Measurements from ENCODE around the gene LRRC8E.

The LRRC8E gene

DNA sequence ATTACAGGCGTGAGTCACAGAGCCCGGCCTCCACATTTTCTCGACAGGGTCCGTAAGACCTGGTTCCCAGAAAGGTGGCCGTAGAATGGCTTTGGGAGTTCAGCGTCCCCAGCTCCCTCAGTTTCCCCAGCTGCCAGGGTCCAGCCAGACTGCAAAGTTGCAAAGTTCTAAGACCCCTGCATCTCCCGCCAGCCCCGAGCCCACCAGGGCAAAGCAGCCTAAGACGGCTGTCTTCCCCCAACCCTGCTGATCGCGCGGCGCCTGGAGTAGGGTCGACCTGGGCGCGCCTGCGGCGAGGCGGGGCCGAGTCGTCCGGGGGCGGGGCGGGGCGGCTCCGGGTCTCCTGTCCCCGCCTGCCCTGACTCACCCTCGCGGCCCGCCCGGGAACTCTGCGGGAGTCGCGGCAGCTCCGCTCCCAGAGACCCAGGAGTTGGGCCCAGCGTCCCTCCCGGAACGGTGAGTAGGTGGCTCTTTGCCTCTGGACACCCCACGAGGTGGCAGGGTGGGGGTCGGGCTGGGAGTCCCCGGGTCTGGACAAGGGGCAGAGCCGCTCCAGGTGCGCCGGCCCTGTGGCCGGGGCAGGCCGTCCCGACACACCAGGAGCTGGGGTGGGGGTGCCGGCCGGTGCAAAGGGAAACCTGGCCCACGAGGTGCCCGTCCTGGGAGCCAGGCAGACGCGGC lies at the start of gene LRRC8E:
Gene LRRC8E (plus strand): TSS at position 366 of the 681 bp plus-strand sequence. CDS start 7,094 bp downstream, outside the sequence.
- in situ Hi-C loops (cut with MboI; ENCODE audit: low sequenced_read_pairs): no loop called here

DNA sequence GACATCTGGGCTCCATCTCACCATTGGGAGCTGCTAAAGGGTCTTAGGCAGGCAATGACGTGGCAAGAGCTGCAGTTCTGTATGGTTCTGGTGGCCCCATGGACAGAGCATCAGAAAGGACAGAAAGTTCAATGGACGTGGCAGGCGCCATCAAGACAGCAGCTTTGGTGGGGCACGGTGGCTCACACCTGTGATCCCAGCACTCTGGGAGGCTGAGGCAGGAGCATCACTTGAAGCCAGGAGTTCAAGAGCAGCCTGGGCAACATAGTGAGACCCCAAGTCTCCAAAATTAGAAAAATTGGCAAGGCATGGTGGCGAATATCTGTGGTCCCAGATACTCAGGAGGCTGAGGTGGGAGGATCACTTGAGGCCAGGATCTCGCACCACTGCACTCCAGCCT lies 48.8 kb upstream of the LRRC8E start:
- in situ Hi-C loops (cut with MboI; ENCODE audit: low sequenced_read_pairs): no loop called here

DNA sequence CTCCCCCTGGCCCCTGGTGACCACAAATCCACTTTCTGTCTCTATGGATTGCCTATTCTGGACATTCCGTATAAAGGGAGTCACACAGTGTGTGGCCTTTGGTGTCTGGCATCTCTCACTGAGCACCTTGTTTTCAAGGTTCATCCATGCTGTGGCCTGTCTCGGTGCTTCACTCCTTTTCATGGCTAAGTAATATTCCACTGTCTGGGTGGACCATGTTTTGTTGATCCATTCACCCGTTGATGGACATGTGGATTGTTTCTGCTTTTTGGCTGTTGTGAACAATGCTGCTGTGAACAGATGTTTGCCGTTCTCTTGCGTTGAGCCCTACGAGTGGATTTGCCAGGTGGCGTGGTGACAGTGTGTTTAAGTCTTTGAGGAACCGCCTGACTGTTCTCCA lies 47.7 kb upstream of the LRRC8E start:
- in situ Hi-C loops (cut with MboI; ENCODE audit: low sequenced_read_pairs): no loop called here

DNA sequence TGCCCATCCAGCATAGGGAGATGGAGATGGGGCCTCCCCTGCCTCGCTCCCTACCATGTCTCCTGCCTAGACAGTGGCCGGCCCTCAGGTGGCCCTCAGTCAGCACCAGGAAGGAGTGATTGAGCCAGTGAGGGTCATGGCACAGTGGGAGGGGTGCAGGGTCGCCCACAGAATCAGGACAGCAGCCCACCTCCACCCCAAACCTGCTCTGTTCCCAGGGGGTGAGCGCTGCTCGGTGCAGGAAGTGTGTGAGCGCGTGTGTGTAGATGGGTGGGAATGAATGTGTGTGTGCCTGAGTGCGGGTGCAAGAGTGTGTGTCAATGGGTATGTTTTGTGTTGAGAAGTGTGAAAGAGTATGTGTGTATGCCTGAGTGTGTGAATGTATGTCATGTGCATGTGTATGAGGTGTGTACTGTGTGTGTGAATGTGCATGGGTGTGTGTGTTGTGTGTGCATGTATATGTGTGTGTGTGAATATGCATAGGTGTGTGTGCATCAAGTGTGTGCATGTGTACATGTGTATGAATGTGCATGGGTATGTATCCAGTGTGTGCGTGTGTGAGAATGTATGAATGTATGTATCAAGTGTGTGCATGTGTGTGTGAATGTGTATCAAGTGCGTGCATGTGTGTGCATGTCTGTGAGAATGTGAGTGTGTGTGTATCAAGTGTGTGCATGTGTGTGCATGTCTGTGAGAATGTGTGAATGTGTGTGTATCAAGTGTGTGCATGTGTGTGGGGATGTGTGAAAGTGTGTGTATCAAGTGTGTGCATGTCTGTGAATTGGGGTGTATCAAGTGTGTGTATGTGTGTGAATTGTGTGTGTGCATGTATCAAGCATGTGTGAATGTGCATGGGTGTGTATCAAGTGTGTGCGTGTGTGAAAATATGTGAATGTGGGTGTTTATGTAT lies 46.3 kb upstream of the LRRC8E start:
- in situ Hi-C loops (cut with MboI; ENCODE audit: low sequenced_read_pairs): no loop called here

DNA sequence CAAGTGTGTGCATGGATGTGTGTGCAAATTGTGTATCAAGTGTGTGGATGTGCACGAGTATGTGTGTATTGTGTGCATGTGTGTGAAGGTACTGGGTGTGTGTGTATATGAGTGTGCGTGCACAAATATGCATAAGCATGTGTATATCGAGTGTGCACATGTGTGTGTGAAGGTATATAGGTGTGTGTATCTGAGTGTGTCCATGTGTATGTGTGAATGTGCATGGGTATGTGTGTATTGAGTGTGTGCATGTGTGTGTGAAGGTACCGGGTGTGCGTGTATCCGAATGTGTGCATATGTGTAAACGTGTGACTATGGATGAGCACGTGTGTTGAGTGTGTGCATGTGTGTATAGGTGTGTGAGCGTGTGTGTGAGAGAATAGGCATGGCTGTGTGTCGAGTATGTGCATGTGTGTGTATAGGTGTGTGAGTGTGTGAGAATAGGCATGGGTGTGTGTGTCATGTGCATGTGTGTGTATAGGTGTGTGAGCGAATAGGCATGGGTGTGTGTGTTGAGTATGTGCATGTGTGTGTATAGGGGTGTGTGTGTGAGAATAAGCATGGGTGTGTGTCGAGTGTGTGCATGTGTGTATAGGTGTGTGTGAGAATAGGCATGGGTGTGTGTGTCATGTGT lies 45.5 kb upstream of the LRRC8E start:
- in situ Hi-C loops (cut with MboI; ENCODE audit: low sequenced_read_pairs): no loop called here

DNA sequence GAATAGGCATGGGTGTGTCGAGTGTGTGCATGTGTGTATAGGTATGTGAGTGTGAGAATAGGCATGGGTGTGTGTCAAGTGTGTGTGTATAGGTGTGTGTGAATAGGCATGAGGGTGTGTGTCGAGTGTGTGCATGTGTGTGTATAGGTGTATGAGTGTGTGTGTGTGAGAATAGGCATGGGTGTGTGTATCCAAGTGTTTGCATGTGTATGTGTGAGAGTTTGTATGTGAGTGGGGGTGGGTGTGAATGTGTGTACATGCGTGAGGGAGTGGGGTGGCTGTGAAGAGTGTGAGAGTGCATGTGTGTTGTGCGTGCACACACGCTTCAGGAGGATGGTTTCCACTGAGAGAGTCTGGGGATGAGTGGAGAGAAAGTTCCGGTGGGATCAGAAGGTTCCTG lies 44.8 kb upstream of the LRRC8E start:
- in situ Hi-C loops (cut with MboI; ENCODE audit: low sequenced_read_pairs): no loop called here

DNA sequence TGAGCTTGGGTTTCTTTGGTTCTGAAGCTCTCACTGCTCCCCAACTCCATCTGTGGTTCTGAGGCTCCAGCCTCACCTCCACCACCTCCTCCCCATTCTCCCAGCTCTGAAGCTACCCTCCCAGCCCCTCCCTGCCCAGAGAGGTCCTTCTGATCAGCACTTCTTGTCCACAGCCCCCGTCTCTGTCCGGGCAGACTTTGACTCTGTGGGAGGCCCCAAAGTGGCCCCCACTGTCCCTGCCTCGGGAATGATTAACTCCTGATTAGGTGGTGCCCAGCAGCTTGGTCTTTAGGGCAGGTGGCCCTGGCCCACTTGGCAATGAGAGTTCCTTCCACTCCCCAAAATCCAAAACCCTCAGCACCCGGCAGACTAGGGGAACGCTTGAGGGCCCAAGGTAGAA lies 43.9 kb upstream of the LRRC8E start:
- in situ Hi-C loops (cut with MboI; ENCODE audit: low sequenced_read_pairs): no loop called here

DNA sequence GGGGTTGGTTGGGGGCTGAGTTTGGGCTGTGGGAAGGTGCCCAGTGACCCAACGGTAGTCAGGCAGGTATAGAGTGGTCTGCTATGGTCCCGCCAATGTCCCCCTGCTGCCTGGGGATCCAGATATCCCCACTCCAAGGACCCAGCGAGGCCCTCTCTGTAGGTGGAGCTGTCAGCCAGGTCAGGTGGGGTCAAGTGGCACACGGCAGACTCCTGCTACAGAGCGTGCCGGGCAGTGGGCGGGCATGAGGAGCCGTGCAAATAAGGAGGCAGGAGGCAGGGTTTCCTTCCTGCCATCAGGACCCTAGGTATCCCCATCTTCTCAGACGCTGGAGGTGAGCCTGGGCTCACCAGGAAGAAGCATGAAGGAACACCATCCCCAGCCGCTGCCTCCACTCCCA lies 43.4 kb upstream of the LRRC8E start:
- in situ Hi-C loops (cut with MboI; ENCODE audit: low sequenced_read_pairs): no loop called here

DNA sequence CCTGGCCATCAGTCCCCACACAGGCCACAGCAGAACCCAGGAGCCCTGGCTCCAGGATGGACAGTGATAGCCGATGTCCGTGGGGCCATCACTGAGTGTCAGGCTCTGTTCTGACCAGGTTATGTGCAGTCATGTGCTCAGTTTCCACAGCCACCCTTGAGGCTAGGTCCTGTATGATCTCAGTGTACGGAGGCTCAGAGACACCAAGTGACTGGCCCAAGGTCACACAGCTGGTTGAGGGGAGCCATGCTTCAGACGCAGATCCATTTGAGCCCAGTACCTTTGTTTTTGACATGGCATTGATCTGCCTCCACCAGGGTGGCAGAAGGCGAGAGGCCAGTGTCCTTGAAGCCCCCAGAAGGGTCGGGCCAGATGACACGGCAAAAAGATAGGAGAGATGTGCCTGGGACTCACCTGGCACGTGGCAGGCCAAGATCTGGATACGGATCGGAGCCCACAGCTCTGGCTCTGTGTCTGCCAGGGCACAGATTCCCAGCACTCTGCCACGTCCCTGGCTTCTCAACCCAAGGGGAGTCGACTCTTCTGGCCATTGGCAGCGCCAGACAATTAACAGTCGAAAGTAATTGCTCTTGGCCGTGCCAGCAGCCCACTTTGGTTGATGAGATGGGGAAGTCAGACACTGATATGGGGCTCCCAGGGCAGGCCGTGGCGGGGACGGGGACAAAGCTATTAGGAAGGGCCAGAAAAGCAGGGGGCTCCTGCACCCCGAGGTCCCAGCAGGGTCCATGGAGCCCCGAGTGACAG lies 42.7 kb upstream of the LRRC8E start:
- in situ Hi-C loops (cut with MboI; ENCODE audit: low sequenced_read_pairs): no loop called here

DNA sequence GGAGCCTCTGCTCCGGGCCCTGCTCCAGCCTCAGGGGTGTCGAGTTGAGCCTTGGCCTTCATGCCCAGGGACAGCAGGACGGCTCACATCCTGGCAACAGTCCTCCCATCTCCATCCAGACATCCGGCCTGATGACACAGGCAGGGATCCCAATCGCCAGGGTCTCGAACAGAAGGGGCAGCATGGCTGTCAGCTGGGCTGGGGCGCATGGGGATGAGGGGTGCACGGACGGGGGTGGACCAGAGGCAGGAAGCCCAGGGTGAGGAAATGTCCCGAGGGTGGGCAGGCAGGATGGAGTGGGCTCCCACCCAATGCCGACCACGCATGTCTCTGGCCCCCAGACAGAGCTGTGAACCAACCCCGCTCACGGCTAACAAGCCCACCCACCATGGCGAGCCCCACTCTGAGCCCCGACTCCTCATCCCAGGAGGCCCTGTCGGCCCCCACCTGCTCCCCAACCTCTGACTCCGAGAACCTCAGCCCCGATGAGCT lies 42.1 kb upstream of the LRRC8E start:
- in situ Hi-C loops (cut with MboI; ENCODE audit: low sequenced_read_pairs): no loop called here

DNA sequence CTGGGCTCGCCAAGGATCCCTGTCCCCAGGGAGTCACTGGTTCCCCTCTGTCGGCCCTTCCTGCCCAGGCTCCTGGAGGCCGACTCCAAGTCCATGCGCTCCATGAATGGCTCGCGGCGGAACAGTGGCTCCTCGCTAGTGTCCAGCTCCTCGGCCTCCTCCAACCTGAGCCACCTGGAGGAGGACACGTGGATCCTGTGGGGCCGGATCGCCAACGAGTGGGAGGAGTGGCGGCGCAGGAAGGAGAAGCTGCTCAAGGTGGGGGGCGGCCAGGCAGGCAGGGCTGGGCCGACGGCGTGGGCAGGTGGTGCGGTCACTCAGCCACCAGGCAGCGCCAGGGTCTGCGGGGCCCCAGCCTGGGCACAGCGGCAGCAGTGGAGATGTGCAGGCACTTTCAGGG lies 40.6 kb upstream of the LRRC8E start:
- in situ Hi-C loops (cut with MboI; ENCODE audit: low sequenced_read_pairs): no loop called here

DNA sequence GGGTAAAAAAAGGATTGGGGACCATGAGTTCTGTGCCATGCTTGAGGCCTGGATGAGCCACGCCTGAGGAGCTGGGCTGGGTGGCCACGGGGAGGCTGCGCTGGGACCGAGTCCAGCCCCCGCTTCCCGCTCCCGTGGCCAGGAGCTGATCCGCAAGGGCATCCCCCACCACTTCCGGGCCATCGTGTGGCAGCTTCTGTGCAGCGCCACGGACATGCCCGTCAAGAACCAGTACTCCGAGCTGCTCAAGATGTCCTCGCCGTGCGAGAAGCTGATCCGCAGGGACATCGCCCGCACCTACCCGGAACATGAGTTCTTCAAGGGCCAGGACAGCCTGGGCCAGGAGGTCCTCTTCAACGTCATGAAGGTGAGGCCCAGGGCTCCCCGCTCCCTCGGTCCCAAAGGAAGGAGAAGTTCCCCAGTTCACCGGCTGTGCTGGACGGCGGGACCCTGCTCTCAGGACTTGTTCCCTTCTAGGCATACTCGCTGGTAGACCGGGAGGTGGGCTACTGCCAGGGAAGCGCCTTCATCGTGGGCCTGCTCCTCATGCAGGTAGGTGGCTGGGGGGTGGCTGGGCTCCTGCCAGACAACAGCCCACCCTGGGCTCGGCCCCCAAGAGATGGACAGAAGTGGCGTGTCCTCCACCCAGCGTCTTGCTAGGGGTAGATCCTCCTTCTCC lies 39.4 kb upstream of the LRRC8E start:
- in situ Hi-C loops (cut with MboI; ENCODE audit: low sequenced_read_pairs): no loop called here

DNA sequence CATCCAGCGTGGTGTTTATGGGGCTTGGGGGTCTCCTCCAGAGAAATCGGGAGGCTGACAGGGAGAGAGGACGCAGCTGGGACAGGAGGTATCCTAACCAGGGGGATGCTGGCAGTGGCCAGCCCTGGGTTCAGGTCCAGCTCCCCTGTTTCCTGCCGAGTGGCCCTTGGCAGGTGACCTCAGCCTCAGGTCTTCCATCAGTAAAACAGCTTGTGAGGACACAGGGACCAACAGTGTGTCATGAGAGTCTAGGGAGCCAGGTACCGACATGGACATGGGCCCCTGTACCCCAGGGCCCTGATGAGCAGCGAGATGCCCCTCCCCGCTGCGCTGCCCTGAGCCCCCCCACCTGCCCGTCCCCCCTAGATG lies 38.7 kb upstream of the LRRC8E start:
- in situ Hi-C loops (cut with MboI; ENCODE audit: low sequenced_read_pairs): no loop called here

DNA sequence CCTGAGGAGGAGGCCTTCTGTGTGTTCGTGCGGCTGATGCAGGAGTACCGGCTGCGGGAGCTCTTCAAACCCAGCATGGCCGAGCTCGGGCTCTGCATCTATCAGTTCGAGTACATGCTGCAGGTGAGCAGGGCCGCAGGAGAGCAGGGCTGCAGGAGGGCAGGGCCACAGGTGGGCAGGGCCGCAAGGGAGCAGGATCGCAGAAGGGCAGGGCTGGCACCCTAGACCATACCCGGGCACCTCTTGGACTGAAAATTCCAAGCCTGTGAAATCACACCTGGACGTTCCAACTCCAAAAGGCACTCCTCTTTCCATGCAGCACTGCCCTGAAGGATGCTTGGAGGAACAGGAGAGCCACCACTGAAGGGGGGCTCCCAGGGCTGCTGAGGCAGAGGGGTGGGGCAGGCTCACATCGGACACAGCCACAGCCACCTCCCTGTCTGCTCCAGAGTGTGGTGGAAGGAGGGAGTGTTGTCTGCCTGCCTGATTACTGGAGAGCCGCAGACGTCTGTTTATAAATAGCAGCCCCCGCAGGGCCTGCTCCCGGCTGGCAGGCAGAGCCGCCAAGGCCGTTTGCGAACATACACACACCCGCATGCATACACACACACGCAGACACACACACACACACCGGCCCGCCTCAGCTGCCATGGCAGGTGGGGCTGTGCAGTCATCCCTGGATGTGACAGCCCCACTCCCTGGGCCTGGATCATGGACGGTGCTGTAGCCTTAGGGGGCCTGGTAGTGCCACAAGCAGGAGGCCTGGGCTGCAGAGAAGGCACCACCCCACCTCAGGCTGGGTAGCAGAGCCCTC lies 38.1 kb upstream of the LRRC8E start:
- in situ Hi-C loops (cut with MboI; ENCODE audit: low sequenced_read_pairs): no loop called here

DNA sequence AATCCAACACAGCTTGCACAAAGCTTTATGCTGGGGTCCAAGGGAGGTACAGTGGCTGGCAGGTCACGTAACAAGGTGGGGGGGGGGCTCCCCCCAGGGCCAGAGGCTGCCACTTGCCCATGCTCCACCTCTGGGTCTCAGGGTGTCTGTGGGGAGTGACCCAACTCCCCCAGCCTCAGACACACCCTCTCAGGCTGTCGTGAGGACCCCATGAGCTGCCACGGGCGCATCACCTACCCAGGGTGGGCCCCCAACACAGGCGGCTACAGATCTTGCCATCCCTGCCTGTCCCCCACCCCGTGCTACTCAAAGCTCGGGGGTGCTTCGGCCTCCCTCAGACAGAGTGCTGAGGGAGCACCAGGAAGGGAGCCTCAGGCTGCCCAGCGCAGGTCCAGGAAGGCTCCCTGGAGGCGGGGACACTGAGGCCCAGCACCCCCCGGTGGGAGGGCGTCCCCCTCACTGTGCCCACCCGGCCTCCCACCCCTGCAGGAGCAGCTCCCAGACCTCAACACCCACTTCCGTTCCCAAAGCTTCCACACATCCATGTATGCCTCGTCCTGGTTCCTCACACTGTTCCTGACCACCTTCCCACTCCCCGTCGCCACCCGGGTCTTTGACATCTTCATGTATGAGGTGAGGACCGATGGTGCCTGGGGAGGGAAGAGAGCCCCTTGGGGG lies 37.2 kb upstream of the LRRC8E start:
- in situ Hi-C loops (cut with MboI; ENCODE audit: low sequenced_read_pairs): no loop called here

DNA sequence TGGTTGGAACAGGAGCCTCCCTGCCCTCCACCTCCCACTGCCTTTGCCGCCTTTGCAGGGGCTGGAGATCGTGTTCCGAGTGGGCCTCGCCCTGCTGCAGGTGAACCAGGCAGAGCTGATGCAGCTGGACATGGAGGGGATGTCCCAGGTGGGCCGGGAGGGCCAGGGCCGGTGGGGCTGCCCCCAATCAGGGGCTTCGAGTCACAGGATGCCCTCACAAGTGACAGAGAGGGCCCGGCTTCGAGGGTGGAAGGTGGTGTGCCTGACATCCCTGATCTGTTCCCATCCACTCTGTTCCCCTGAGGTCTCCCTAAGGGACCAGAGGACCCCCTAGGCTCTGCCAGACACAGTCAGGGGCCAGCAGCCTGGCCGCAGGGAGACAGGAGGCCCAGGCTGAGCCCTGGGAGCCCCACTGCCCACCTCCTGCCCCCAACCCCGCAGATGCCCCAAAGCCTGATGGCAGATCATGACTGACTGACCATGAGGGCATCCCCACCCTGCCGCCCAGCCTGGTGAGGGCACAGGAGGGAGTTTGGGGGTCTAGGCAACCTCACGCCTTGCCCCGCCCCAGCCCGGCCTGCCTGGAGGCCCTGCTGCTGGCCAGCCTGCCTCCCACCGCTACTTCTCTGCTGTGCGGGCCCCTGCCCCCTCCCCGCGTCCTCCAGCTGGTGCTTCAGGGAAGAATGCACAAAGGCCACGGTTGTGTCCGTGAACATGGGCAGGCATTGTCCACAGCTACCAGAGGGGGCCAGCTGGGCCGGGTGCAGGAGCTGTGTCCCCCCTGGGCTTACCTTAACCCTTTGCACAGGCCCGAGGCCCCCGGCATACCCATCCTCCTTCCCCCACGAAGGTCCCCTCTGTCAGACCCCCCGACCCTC lies 36.4 kb upstream of the LRRC8E start:
- in situ Hi-C loops (cut with MboI; ENCODE audit: low sequenced_read_pairs): no loop called here

DNA sequence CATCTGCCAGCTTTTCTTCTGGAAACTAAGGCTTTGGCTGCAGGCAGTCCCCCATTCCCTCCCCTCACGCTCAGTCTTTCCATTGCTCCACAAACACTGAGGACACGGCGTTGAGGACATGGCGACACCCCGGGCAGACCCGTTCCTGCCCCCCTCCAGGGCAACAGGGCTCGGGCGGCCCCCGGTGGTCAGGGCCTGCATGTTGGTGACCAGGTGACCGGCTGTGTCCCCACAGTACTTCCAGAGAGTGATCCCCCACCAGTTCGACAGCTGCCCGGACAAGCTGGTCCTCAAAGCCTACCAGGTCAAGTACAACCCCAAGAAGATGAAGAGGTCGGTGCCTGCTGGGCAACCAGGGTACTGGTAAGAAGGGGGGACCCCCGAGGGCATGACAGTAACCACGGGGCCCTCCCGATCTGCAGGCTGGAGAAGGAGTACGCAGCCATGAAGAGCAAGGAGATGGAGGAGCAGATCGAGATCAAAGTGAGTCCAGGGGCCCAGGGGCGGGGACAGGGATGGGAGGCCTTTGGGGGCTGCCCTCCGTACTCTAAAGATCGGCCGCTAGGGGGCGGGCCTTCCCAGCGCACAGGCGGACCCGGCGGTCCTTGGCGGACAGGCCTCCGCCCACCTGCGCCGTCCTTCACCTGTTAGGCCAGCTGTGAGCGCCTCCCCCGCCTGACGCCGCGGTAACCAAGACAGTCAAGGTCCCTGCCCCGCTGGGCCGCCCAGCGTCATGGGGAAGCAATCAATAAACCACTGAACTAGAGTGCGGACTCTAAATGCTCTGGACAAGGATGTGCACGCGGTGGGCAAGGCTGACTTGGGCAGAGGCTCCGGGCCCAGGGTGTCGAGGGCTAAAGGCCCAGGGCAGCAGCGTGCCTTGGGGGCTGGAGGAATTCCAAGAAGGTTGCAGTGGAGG lies 35.2 kb upstream of the LRRC8E start:
- in situ Hi-C loops (cut with MboI; ENCODE audit: low sequenced_read_pairs): no loop called here

Data from HL-60/S4 (cell line).